ENCODE results near the gene DOCK4.

DNA sequence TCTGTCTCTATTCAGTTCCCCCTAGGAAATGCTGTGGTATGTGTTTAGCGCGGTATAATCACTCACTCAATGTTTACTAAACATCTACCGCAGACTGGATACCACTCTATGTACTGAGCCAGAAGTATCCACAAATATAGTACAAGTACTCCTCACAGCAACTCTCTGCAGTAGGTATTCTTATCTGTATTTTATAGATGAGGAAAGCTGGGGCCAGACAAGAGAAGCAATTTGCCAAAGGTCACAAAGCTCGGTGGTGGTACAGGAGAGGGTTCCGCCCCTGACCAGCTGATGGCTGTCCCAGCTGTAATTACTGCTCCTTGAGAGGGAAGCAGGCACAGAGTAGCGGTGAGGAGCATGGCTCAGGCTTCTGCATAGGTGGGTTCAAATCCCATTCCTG, 184.1 kb downstream of the DOCK4 start:
- TF ChIP-seq, protein P1, sequence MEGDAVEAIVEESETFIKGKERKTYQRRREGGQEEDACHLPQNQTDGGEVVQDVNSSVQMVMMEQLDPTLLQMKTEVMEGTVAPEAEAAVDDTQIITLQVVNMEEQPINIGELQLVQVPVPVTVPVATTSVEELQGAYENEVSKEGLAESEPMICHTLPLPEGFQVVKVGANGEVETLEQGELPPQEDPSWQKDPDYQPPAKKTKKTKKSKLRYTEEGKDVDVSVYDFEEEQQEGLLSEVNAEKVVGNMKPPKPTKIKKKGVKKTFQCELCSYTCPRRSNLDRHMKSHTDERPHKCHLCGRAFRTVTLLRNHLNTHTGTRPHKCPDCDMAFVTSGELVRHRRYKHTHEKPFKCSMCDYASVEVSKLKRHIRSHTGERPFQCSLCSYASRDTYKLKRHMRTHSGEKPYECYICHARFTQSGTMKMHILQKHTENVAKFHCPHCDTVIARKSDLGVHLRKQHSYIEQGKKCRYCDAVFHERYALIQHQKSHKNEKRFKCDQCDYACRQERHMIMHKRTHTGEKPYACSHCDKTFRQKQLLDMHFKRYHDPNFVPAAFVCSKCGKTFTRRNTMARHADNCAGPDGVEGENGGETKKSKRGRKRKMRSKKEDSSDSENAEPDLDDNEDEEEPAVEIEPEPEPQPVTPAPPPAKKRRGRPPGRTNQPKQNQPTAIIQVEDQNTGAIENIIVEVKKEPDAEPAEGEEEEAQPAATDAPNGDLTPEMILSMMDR (IDR thresholded peaks at IDR 0.05) = no peak
- TF ChIP-seq POLR2A (IDR thresholded peaks at IDR 0.05) = no peak

All from thyroid gland (tissue), 4 donors.